HG02943 (cell line): Measurements from ENCODE around the gene GPR132.

Source experiments
- ATAC-seq: cut with Tn5 transposase; IDR thresholded peaks from one replicate; pipeline ENCODE4 v1.9.1; 2021; ENCODE audit warnings: mild to moderate bottlenecking, low read depth, moderate library complexity; ENCODE audit not compliant: unreplicated experiment

GPR132 gene

GRCh38 chr14:105063056-105063455 lies 2.2 kb downstream of the GPR132 start:
- no peak for ATAC-seq

GRCh38 chr14:105062048-105062433 lies 3.2 kb downstream of the GPR132 start:
- no peak for ATAC-seq

- ATAC-seq = no peak
Observed at GRCh38 chr14:105061428-105062047, 3.7 kb downstream of the GPR132 start.

- no peak for ATAC-seq
Observed at GRCh38 chr14:105060751-105061427, 4.3 kb downstream of the GPR132 start.

- ATAC-seq = no peak
Observed at GRCh38 chr14:105059925-105060565, 5.2 kb downstream of the GPR132 start.

- no peak for ATAC-seq
Observed at GRCh38 chr14:105059035-105059924, 6.0 kb downstream of the GPR132 start.

- no peak for ATAC-seq
Observed at GRCh38 chr14:105058521-105059034, 6.7 kb downstream of the GPR132 start.

GRCh38 chr14:105056303-105056831 lies 8.9 kb downstream of the GPR132 start:
- ATAC-seq = no peak

GRCh38 chr14:105055736-105056302 lies 9.4 kb downstream of the GPR132 start:
- ATAC-seq = no peak

- no peak for ATAC-seq
Observed at GRCh38 chr14:105055334-105055733, 9.9 kb downstream of the GPR132 start.

- ATAC-seq = no peak
Observed at GRCh38 chr14:105053996-105054395, 11.2 kb downstream of the GPR132 start.

- ATAC-seq = no peak
Observed at GRCh38 chr14:105053421-105053820, 11.8 kb downstream of the GPR132 start.

GRCh38 chr14:105052110-105052458 lies 13.1 kb downstream of the GPR132 start:
- ATAC-seq = no peak

- ATAC-seq = no peak
Observed at GRCh38 chr14:105051182-105052109, 13.8 kb downstream of the GPR132 start.

GRCh38 chr14:105050551-105050897 lies 14.7 kb downstream of the GPR132 start:
- no peak for ATAC-seq

- ATAC-seq = no peak
Observed at GRCh38 chr14:105049753-105050550, 15.3 kb downstream of the GPR132 start.

- ATAC-seq = no peak
Observed at GRCh38 chr14:105047283-105048016, 17.8 kb downstream of the GPR132 start.

GRCh38 chr14:105046891-105047282 lies 18.3 kb downstream of the GPR132 start:
- no peak for ATAC-seq
